Stimulated activated CD4-positive, alpha-beta T cell treated with anti-CD3 and anti-CD28 coated beads, Interleukin-1b, Interleukin-23, amount 100 ng/mL, for 4 hours (primary cell): ENCODE results near the gene GPR89B.
"Not testable (repeated sequence)": the region's sequence is repeated elsewhere in the genome, so short reads cannot be mapped to it uniquely, and the experiment has no call there.

Experiments
- DNase-seq, 2 donors: peaks; one replicate each; pipeline ENCODE4 v3.0.0-alpha.2; 2020; ENCODE audit warnings: low read depth in 2 of 2

The GPR89B gene

DNA sequence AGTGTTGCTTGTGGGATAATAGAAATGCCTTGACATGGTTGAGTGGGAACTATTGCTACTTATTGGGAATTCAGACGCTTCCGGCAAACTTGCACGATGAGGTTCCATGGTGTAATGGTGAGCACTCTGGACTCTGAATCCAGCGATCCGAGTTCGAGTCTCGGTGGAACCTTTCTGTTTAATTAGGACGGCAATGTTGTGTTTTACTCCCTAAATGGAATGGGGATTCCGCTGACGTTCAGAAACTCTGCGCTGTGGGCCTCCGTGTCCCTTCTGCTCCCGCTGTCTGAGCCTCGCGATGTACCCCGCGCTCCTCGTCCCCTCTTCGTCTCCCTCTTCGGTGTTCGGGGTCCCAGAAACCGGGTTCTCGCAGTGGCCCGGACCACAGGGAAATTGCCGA, 104.5 kb downstream of the GPR89B start:
- not testable (repeated sequence) for DNase-seq

DNA sequence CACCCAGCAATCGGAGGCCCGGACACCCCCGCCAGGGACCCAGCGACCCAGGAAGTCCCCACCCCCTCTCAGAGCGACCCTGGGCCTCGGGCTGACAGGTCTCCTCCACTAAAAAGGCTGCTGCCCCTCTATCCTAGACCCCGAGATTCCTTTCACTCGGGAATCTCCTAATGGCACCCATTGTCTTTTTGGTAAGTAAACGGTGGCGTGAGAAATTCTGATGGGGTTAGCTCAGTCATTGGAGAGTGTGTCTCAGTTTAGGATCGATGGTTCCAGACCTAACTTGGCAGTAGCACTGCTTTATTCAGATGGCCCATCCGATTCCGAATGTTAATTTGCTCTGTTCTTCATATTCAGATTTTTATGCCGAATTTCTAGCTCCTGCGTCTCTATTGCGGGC, 104.9 kb downstream of the GPR89B start:
- not testable (repeated sequence) for DNase-seq

DNA sequence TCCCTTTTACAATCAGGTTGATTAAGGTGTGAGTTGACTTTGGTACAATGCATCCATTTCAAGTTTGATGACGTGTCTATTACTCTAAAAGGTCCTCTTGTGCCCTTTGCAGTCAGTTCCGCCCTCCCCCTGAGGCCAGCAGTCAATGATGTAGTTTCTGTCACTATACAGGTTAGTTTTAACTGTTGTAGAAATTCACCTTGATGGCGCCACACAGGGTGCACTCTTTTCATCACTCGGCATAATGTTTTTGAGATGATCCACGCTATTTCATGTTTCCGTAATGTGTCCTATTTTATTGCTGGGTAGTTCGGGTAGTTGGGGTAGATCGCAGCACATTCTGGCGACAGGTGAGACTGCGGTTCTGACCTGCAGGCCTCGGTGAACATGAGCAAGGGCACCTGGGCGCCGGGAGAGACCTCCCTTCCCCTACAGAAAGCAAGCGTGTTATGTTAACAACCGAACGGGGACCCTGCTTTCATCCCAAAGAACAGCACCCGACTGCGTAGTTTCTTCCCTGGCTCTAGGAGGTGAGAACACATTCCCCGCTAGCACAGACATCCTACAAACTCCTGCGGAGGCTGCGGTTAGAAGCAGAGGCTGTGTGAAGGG, 109.7 kb downstream of the GPR89B start:
- not testable (repeated sequence) for DNase-seq

DNA sequence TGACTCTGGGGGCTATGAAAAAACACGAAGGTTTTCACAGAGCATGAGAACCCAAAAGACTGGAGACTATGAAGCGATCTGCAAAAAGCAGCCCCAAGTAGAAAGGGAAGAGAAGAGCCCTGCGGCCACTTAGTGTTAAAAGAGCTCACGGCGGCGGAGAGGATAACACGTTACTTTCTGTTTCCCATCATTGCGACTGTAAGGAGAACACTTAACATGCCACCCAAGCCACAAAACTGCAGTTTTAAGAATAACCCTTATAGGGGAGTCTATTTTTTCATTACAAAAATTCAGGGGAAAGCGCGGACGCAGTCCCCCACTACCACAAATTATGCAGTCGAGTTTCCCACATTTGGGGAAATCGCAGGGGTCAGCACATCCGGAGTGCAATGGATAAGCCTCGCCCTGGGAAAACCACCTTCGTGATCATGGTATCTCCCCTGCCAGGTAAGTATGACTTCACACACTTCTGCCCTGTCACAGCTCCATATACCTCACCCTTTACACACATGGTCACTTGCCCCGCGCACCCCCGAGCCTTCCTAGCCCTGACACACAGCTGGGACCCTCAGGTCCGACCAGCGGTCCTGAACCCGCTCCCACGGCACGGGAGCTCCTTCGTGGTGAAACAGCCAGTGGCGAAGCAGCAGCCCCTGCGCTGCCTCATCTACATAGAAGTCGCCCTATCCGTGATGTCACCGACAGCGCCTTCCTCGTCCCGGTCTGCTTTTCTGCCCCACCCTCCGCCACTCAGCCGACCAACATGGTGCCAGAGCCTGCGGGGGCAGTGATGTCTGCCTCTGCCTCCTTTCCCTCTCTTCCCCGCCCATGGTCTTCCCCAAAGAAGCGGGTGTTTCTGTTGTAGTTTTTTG, 110.5 kb downstream of the GPR89B start:
- peak; percentile 29 to 38 for DNase-seq
